ENCODE measurements around the gene NFKBIL1.

NFKBIL1 gene

GRCh38 chr6:31567531-31568370, 20.3 kb downstream of the NFKBIL1 start:
- DNase-seq, result no peak

GRCh38 chr6:31568537-31568961, 21.1 kb downstream of the NFKBIL1 start:
- peak; percentile 51 for DNase-seq

GRCh38 chr6:31569861-31570536, 22.6 kb downstream of the NFKBIL1 start:
- no peak for DNase-seq

- DNase-seq, result peak; percentile 67
These were observed 24.9 kb downstream of the NFKBIL1 start, which contains the start of gene LTA for GRCh38 chr6:31572041-31572911. Gene LTA (plus strand): TSS chr6:31572289. CDS start chr6:31572743, 454 bp downstream.

GRCh38 chr6:31573239-31574105, 26.1 kb downstream of the NFKBIL1 start:
- no peak for DNase-seq

- DNase-seq, result no peak
These were observed 27.0 kb downstream of the NFKBIL1 start for GRCh38 chr6:31574106-31575061.

- peak; percentile 85 for DNase-seq
These were observed 28.0 kb downstream of the NFKBIL1 start, which contains the start of gene TNF for GRCh38 chr6:31575335-31575901. Gene TNF (plus strand): TSS chr6:31575565. CDS start chr6:31575742, 177 bp downstream.

GRCh38 chr6:31575952-31576685, 28.7 kb downstream of the NFKBIL1 start:
- no peak for DNase-seq

GRCh38 chr6:31576897-31577578, 29.6 kb downstream of the NFKBIL1 start:
- peak; percentile 48 for DNase-seq

- DNase-seq, result peak; percentile 26
These were observed 30.2 kb downstream of the NFKBIL1 start for GRCh38 chr6:31577579-31577966.

- peak; percentile 56 for DNase-seq
These were observed 31.0 kb downstream of the NFKBIL1 start for GRCh38 chr6:31578184-31579118.

- peak; percentile 48 for DNase-seq
These were observed 31.7 kb downstream of the NFKBIL1 start for GRCh38 chr6:31579119-31579505.

GRCh38 chr6:31579546-31580437, 32.4 kb downstream of the NFKBIL1 start:
- DNase-seq, result peak; percentile 45

GRCh38 chr6:31580438-31580740, 33.0 kb downstream of the NFKBIL1 start:
- no peak for DNase-seq

GRCh38 chr6:31580807-31581433, 33.5 kb downstream of the NFKBIL1 start:
- DNase-seq, result peak; percentile 85

GRCh38 chr6:31581434-31582229, 34.2 kb downstream of the NFKBIL1 start:
- DNase-seq, result no peak

Data from activated CD4-positive, alpha-beta T cell treated with anti-CD3 and anti-CD28 coated beads for 1 hour (primary cell).